Measurements from ENCODE around the gene MPC1. TPM values are rescaled to one million over a fixed set of nuclear protein-coding genes. Genes with fewer than 3 reads are reported as not detected.
"Not testable (repeated sequence)": the region's sequence is repeated elsewhere in the genome, so short reads cannot be mapped to it uniquely, and the experiment has no call there.

Gene MPC1
- total RNA-seq, 1 donor from 2014 or later: 15.1 TPM

DNA sequence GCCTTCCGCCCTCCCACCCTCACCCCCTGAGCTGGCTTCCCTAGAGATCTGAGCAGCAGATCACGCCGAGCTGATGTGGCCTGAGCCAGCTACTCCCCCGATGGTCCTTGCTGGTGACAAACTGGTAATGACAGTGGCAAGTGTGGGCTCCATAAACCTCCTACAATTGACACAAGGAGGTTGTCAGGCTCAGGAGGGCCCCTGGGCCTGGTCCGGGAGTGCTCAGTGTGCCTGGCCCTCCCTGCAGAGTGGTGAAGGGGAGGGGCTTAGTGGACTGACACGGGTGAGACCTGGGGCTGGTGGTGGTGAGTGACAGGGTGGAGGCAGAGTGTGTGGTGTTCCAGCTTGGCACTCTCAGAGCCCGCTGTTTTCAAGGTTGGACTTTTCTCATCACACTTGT lies 22.6 kb upstream of the MPC1 start:
- no peak for DNase-seq

GRCh38 chr6:166402582-166403277 lies 20.0 kb upstream of the MPC1 start:
- DNase-seq: no peak

DNA sequence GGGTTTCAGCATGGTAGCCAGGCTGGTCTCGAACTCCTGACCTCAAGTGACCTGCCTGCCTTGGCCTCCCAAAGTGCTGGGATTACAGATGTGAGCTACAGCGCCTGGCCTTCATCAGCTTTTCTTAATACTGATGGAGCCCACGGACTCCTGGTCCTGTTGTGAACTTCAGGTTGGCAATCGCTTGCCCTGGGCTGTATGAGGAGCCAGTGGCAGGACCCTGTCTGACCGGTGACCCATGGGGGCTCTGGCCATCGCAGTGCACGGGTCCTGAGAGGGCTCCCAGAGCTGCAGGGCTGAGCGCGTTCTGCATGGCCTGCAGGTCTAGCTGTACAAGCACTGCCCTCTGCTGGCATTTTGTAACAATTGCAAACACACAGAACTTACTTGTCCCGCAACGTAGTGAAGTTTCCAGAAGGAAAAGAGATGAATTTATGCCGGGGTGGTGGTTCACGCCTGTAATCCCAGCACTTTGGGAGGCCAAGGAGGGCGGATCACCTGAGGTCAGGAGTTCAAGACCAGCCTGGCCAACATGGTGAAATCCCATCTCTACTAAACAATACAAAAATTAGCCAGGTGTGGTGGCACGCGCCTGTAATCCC lies 18.0 kb upstream of the MPC1 start:
- peak; percentile 87 for DNase-seq

DNA sequence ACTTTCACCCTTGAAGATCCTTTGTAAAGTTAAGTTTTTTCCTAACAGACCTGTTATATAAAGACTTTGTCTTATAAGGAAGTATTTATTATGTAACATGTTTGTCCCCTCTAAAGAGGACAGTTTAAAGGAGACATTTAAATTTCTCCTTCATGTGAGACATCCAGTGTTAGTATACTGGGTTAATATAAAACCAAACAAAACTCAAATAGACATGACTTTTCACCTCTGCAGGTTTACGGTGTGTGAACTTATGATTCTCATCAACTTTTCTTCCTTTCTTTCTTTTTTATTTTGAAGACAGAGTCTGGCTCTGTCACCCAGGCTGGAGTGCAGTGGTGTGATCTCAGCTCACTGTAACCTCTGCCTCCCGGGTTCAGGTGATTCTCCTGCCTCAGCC lies 17.4 kb upstream of the MPC1 start:
- DNase-seq: no peak

DNA sequence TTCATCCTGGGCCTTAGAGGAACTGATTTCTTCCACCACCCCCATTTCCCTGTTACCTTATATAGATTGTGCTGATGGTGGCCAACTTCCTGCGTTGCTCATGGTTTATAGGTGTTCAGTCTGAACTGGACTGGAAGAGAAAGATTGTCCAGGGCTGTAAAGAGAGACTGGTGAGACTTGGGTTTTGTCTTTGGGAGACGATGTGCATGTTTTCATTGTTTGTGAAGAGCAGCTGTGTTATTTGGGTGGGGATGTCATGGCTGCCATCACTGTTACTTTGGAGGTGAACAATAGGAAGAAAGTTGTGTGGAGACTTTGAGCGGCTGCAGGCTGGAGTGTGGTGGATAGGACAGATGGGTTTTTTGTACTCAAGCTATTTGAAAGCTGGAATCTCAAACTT lies 15.6 kb upstream of the MPC1 start:
- DNase-seq: no peak

DNA sequence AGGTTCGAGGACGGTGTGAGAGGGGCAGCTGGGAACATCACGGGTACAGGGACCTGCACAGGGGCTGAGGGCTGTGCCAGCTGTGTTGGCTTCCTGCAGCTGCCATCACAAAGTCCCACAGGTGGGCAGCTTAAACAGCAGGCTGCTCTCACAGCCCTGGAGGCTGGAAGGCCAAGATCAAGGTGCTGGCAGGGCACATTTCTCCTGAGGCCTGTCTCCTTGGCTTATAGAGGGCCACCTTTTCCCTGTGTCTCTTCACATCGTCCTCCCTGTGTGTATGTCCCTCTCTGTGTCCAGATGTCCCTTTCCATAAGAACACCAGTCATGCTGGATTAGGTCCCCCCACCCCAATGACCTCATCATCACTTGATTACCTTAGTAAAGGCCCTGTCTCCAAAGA lies 15.1 kb upstream of the MPC1 start:
- DNase-seq: no peak

- no peak for DNase-seq
These were observed 13.0 kb upstream of the MPC1 start for GRCh38 chr6:166395778-166396177.

- no peak for DNase-seq
These were observed 12.6 kb upstream of the MPC1 start for GRCh38 chr6:166395351-166395750.

DNA sequence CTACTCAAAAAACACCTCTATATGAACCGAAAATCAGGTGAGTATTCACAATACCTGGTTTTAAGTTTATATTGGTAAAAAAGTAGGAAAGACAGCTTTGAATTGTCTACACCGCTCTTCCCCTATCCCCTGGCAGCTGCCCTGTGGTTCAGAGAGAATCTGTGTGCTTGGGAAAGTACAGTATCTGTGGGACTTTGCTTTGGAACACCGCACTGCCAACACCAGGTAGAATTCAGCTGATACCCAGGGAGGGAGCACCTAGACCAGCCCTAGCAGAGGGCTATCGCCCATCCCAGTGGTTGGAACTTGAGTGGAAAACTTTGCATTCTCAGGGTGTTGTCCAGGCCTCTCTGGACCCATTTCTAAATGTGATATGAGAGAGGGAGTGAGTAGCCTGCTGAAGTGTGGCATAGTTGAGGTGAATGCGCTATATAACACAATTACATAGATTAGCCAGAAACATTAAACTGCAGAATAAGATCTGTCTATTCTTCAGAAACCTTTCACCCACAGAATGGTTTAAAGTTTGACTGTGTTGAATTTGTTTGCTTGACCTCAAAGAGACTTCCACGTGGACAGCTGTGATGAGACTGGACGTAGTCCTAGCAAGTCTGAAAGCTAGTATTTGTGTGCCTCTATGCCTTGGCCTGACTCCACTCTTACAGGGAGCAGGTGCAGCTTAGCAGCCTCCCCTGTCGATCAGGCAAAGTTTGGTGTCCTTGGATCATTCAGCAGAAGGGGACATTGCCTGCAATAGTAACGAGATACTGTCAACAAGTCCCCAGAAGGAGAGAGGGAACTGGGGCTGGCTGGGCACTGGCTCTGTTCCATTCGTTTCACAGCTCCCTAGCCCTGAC lies 11.5 kb upstream of the MPC1 start:
- no peak for DNase-seq

- no peak for DNase-seq
These were observed 10.7 kb upstream of the MPC1 start for GRCh38 chr6:166393535-166393823.

- DNase-seq: not testable (repeated sequence)
These were observed 10.2 kb upstream of the MPC1 start for GRCh38 chr6:166392755-166393534.

DNA sequence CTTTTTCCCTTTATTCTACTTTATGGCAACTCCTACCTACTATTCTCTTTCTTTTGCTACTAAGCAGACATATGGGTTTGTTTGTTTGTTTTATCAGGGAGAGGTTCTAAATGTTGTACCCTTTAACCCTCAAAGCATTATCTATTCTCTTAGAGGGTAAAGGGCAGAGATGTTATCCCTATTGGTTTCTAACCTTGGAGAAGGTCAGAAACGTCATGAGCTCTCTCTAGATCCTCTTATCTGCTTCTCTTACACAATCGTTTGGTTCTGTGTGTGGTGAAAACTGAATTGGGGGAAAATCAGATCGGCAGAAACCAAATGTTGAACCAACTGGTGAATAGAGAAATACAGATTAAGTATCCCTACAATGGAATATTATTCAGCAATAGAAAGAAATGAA lies 6.4 kb upstream of the MPC1 start:
- no peak for DNase-seq

GRCh38 chr6:166388290-166389004 lies 5.7 kb upstream of the MPC1 start:
- DNase-seq: no peak

GRCh38 chr6:166387642-166388289 lies 5.0 kb upstream of the MPC1 start:
- DNase-seq: no peak

GRCh38 chr6:166387098-166387497 lies 4.4 kb upstream of the MPC1 start:
- DNase-seq: not testable (repeated sequence)

DNA sequence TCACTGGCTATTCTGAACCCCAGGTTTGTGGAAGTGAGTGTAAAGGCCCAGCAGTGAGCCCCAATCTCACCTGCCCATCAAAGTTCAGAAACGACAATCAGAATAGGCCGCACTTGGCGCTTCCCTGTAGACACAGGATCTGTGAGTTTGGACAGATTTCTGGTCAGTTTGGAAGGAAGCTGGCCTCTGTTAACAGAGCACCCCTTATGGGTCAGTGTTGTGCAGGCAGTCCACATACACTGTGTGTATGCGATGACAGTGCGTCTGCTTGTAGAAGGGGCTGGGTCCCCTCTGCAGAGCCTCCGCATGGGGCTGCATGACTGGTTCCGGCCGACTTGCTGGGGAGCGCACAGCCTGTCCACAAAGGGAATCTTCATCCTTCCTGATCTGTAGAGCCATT lies 3.4 kb upstream of the MPC1 start:
- DNase-seq: no peak

DNA sequence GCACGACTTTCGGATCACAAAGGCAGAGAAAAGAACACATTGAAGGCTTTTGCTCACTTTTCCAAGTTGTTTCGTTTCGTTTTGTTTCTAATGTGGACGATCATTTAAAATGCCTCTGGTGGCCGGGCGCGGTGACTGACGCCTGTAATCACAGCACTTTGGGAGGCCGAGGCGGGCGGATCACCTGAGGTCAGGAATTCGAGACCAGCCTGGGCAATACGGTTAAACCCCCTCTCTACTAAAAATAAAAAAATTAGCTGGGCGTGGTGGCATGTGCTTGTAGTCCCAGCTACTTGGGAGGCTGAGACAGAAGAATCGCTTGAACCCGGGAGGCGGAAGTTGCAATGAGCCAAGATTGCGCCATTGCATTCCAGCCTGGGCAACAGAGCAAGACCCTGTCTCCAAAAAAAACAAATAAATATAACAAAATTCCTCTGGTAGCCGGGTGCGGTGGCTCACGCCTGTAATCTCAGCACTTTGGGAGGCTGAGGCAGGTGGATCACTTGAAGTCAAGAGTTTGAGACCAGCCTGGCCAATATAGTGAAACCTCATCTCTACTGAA lies 1.1 kb upstream of the MPC1 start:
- DNase-seq: not testable (repeated sequence)

- no peak for DNase-seq
These were observed 224 bp downstream of the MPC1 start for GRCh38 chr6:166382500-166382932.

DNA sequence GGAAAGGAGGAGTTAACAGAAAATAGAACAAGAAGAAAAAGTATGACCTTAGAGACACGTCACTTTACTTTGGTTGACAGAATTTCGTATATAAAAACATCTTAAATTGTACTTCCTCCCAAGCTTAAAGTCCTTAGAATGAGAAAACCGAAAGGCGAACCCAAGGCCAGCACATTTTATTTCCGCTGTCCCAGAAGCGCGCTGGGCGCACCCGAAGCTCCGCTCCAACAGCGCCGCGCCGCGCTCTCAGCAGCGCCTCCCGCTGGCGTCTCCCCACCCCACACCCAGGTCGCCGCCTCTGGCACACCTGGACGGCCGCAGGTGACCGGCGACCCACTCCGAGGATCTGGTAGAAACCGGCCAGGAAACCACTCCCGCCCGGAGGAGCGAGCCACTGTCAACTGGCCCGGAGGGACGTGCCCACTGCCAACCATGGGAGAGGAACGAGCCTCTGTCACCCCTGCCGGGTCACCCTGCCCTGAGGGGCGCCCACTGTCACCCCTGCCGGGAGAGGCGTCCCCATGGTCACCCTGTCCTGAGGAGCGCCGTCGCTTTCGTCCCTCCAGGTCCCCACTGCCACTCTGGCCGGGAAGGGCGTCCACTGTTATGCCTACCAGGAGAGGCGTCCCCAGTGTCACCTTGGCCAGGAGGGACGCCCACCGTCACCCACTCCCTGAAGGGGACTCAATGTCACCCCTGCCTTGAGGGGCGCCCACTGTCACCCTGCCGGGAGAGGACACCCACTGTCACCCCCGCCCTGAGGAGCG lies 824 bp downstream of the MPC1 start:
- peak; percentile 59 for DNase-seq

GRCh38 chr6:166381381-166381732 lies 1.4 kb downstream of the MPC1 start:
- DNase-seq: no peak

- DNase-seq: peak; percentile 90
These were observed 2.9 kb downstream of the MPC1 start for GRCh38 chr6:166379800-166380199.
